HAP-1 (cell line): ENCODE data around the gene CBFA2T2.
A peak's percentile ranks its signal among the peaks of the same experiment; 100 is the strongest.
"Not testable (repeated sequence)": the region's sequence is repeated elsewhere in the genome, so short reads cannot be mapped to it uniquely, and the experiment has no call there.

Experiments used
- DNase-seq, 2 experiments: peaks; one replicate each; pipeline ENCODE4 v3.0.0-alpha.2; 2016 to 2020; ENCODE audit warnings: low spot score in 2 of 2
- H3K27me3 ChIP-seq: fragments of 250-450 bp; sonication (Bioruptor Pico); 2 replicates; pipeline ENCODE4 v1.5.1; 2020; ENCODE audit warnings: low read depth, mild to moderate bottlenecking, moderate library complexity
- H3K36me3 ChIP-seq: fragments of 250-450 bp; sonication (Bioruptor Pico); replicated peaks from 2 replicates; pipeline ENCODE4 v1.5.1; 2020; ENCODE audit warnings: mild to moderate bottlenecking
- H3K4me1 ChIP-seq: fragments of 250-450 bp; sonication (Bioruptor Pico); 2 replicates; pipeline ENCODE4 v1.5.1; 2020; ENCODE audit warnings: mild to moderate bottlenecking
- H3K4me3 ChIP-seq: fragments of 250-450 bp; sonication (Bioruptor Pico); 2 replicates; pipeline ENCODE4 v1.5.1; 2020; ENCODE audit warnings: mild to moderate bottlenecking, moderate library complexity
- H3K9me3 ChIP-seq: fragments of 250-450 bp; sonication (Bioruptor Pico); 2 replicates; pipeline ENCODE4 v1.5.1; 2020; ENCODE audit warnings: mild to moderate bottlenecking, moderate library complexity
- in situ Hi-C: fragments of 300-500 bp; cut with MboI; formaldehyde crosslinking; loops from 3 replicates; pipeline ENCODE4 v1.14.3; 2020; ENCODE audit warnings: low sequenced_read_pairs, inconsistent platforms, mixed read lengths

The CBFA2T2 gene

DNA sequence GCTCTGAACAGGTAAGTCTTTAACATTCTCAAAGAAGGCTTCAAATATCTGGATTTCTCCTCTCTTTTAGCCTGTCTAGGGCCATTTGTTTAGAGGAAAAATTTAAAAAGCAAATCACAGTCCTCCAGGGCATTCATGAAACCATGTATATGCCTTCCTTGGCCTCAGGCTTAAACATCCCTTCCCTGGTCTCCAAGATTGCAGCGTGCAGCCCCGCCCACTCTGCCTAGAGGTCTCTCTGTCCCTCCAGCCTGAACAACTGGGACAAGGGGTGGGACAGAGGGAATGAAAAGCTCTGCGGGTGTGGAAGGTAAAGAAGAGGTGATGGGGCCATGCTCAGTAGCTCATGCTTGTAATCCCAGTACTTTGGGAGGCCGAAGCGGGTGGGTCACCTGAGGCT, 9.8 kb upstream of the CBFA2T2 start:
- Histone ChIP-seq H3K9me3 (no peaks in the 10 kb centered on the region), H3K4me1 (no peaks in the 10 kb centered on the region), H3K4me3 (no peak overlapping the region), H3K27me3 (no peaks in the 10 kb centered on the region), H3K36me3 (no peaks in the 10 kb centered on the region)
- no peak for DNase-seq
- in situ Hi-C loops: no loop called here

- Histone ChIP-seq H3K4me3 (no peak overlapping the region), H3K36me3 (no peaks in the 10 kb centered on the region), H3K4me1 (no peaks in the 10 kb centered on the region), H3K27me3 (no peaks in the 10 kb centered on the region), H3K9me3 (no peaks in the 10 kb centered on the region)
- in situ Hi-C loops: no loop called here
- no peak for DNase-seq
Observed at GRCh38 chr20:33481431-33481941, 8.4 kb upstream of the CBFA2T2 start.

GRCh38 chr20:33482581-33482980, 7.3 kb upstream of the CBFA2T2 start:
- Histone ChIP-seq H3K9me3 (no peaks in the 10 kb centered on the region), H3K27me3 (no peaks in the 10 kb centered on the region), H3K36me3 (no peaks in the 10 kb centered on the region), H3K4me3 (no peak overlapping the region), H3K4me1 (no peaks in the 10 kb centered on the region)
- in situ Hi-C loops: no loop called here
- DNase-seq: no peak

GRCh38 chr20:33483186-33483585, 6.7 kb upstream of the CBFA2T2 start:
- in situ Hi-C loops, H3K9me3 ChIP-seq, H3K4me1 ChIP-seq, H3K36me3 ChIP-seq, H3K27me3 ChIP-seq, H3K4me3 ChIP-seq, DNase-seq: not testable (repeated sequence)

- peaks cover 13% of the 10 kb centered on the region for H3K4me1 ChIP-seq
- no peak for DNase-seq
- H3K27me3 ChIP-seq: no peaks in the 10 kb centered on the region
- H3K9me3 ChIP-seq: no peaks in the 10 kb centered on the region
- in situ Hi-C loops: no loop called here
- no peaks in the 10 kb centered on the region for H3K36me3 ChIP-seq
- no peak overlapping the region for H3K4me3 ChIP-seq
Observed at GRCh38 chr20:33488201-33488600, 1.7 kb upstream of the CBFA2T2 start.

DNA sequence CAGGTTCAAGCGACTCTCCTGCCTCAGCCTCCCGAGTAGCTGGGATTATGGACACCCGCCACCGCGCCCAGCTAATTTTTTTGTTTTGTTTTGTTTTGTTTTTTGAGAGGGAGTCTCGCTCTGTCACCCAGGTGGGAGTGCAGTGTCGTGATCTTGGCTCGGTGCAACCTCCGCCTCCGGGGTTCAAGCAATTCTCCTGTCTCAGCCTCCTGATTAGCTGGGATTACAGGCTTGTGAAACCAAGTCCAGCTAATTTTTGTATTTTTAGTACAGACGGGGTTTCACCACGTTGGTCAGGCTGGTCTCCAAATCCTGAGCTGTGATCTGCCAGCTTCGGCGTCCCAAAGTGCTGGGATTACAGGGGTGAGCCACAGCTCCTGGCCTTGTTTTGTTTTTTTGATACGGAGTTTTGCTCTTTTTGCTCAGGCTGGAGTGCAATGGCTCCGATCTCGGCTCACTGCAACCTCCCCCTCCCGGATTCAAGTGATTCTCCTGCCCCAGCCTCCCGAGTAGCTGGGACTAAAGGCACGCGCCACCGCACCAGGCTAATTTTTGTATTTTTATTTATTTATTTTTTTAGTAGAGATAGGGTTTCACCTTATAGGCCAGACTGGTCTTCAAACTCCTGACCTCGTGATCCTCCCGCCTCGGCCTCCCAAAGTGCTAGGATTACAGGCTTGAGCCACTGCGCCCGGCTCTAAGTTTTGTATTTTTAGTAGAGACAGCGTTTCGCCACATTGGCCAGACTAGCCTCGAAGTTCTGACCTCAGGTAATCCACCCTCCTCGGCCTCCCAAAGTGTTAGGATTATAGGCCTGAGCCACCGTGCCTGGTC, 1.0 kb upstream of the CBFA2T2 start:
- in situ Hi-C loops, DNase-seq, H3K27me3 ChIP-seq, H3K9me3 ChIP-seq, H3K36me3 ChIP-seq: not testable (repeated sequence)
- Histone ChIP-seq H3K4me3 (peak overlapping the region; percentile 39), H3K4me1 (peaks cover 13% of the 10 kb centered on the region)

- no peaks in the 10 kb centered on the region for H3K36me3 ChIP-seq
- no peaks in the 10 kb centered on the region for H3K27me3 ChIP-seq
- no peaks in the 10 kb centered on the region; the same call in 1 of the 2 replicates for H3K9me3 ChIP-seq
- peak overlapping the region; percentile 39 for H3K4me3 ChIP-seq
- H3K4me1 ChIP-seq: peaks cover 13% of the 10 kb centered on the region
- in situ Hi-C loops: no loop called here
- DNase-seq: peak; percentile 93 to 99
Observed at GRCh38 chr20:33489495-33490022, 337 bp upstream of the CBFA2T2 start.

DNA sequence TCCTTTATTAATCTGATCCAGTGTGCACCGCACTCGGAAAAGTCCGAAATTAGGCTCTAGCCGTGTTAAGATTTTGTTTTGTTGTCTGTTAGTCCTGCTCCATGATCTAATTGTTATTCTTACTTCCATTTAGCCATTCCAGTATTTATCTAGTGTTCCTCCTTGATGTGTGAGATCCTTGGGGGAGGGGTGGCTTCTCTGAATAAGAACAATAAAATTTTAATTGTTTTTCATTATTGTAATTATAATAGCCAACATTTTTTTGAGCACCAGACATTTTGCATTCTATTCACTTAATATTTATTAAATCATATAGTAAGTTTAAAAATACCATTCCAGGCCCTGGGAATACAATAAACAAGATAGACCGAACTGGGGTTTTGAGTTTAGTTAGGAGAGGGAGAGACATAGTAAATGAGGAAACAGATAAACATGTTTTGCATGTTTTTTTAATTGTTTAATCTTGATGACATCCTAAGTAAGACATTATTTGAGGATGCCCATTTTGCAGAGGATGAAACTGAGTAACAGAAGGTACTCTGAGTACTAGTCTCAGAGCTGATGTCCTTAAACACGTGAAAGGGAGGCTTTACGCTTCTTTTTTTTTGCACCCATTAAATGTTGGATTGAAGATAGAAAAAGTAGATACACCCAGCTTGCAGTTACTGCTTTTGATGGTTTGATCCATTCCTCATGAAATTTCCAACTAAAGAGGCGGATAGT, 1.2 kb downstream of the CBFA2T2 start:
- in situ Hi-C loops: no loop called here
- Histone ChIP-seq H3K9me3 (no peaks in the 10 kb centered on the region; the same call in 1 of the 2 replicates), H3K27me3 (no peaks in the 10 kb centered on the region), H3K4me3 (peak overlapping the region; percentile 80), H3K4me1 (peaks cover 13% of the 10 kb centered on the region), H3K36me3 (no peaks in the 10 kb centered on the region)
- no peak for DNase-seq

GRCh38 chr20:33493076-33493766, 3.3 kb downstream of the CBFA2T2 start:
- no peak for DNase-seq
- Histone ChIP-seq H3K9me3 (no peaks in the 10 kb centered on the region; the same call in 1 of the 2 replicates), H3K4me3 (no peak overlapping the region), H3K36me3 (no peaks in the 10 kb centered on the region), H3K27me3 (no peaks in the 10 kb centered on the region), H3K4me1 (peaks cover 13% of the 10 kb centered on the region)
- in situ Hi-C loops: no loop called here

DNA sequence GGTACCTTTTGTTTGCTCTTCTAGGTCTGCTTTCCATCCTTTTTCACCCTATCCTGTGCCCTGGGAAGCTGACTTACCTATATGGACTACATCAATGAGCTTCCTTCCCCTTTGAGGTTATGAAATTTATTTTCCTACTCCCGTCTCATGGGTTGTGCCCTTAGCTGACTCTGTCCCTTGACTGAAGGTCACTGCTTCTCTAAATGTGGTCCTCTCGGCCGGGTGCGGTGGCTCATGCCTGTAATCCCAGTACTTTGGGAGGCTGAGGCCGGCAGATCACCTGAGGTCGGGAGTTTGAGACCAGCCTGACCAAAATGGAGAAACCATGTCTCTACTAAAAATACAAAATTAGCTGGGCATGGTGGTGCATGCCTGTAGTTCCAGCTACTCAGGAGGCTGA, 6.9 kb downstream of the CBFA2T2 start:
- H3K36me3 ChIP-seq, H3K4me1 ChIP-seq, H3K9me3 ChIP-seq, DNase-seq, in situ Hi-C loops, H3K27me3 ChIP-seq, H3K4me3 ChIP-seq: not testable (repeated sequence)

GRCh38 chr20:33499355-33499754, 9.5 kb downstream of the CBFA2T2 start:
- Histone ChIP-seq H3K9me3 (no peaks in the 10 kb centered on the region; the same call in 1 of the 2 replicates), H3K4me1 (no peaks in the 10 kb centered on the region; the same call in none of the 2 replicates), H3K36me3 (no peaks in the 10 kb centered on the region), H3K27me3 (no peaks in the 10 kb centered on the region), H3K4me3 (no peak overlapping the region)
- DNase-seq: no peak
- in situ Hi-C loops: no loop called here

DNA sequence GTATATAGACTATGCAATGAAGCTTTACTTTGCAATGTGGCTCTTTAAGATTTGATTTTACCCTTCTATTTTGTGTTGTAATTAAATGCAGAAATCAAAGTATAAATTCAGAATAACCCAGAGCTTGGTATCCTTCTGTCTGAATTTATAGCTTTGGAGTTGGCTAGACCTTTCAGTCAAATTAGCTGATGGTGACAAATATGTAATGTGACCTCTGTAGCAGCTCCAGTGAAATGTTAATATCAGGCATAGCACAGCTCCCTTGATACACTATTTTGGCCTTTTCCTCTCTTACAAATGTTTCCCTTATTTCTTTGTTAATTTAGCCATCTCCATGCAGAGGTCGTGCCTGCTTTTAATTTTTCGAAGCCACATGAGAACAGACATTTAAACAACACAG, 11.1 kb downstream of the CBFA2T2 start:
- no peak overlapping the region for H3K4me3 ChIP-seq
- no peak for DNase-seq
- H3K9me3 ChIP-seq: no peaks in the 10 kb centered on the region
- no peaks in the 10 kb centered on the region; the same call in none of the 2 replicates for H3K4me1 ChIP-seq
- no peaks in the 10 kb centered on the region for H3K36me3 ChIP-seq
- H3K27me3 ChIP-seq: no peaks in the 10 kb centered on the region
- in situ Hi-C loops: no loop called here

DNA sequence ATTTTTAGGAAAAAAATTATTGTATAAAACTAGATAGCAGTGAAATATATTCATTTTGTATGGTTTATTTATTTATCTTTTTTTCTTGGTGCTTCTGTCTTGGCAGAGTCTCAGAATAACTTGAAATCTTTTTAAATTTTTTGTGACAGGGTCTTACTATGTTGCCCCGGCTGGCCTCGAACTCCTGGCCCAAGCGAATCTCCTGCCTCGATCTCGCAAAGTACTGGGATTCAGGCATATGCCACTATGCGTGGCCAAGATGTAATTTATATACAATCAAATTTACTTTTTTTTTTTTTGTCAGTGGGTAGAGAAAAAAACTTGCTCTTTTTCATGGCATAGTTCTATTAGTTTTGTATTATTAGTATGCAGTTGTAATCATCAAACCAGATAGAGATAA, 13.7 kb downstream of the CBFA2T2 start:
- Histone ChIP-seq H3K27me3 (no peaks in the 10 kb centered on the region), H3K36me3 (no peaks in the 10 kb centered on the region), H3K4me1 (no peaks in the 10 kb centered on the region; the same call in none of the 2 replicates), H3K9me3 (no peaks in the 10 kb centered on the region), H3K4me3 (no peak overlapping the region)
- in situ Hi-C loops: no loop called here
- DNase-seq: no peak
